ENCODE results near the gene HDAC4.

DNA sequence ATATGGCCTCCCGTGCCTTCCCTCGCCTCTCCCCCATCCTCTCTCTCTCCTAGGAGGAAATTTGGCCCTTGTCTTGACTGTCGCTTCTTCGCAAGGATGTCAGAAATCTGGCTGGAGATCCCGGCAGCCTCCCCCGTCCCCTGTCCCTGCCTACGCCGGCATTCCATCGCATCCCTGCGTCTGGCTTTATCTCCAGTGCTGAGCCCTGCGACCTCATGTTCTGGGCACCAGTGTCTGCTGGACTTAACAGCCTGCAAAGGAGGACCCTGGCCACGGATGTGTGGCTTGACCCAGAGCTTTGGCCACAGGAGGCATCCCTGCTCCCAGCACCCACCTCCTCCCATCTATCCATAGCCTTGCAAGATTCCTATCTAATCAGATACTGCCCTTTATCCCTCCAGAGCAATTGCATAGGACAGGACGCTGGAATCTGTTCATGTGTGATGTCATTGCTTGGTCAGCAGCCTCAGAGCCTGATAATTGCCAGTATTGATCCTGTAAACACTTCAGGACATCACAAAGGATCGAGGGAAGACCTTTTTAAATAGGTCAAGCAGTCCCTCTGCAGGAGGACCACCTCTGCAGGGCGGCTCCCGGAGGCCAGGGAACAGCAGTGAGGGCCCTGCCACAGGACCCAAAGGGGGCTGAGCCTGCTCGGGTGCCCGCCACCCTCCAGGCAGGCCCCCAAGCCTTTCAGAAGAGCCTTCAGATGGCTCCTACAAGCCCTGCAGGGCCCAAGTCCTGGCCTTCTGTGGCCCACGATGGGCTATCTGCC lies 384.7 kb downstream of the HDAC4 start:
- no peak for TF ChIP-seq POLR2A (IDR thresholded peaks at IDR 0.05)
- TF ChIP-seq, protein P1, sequence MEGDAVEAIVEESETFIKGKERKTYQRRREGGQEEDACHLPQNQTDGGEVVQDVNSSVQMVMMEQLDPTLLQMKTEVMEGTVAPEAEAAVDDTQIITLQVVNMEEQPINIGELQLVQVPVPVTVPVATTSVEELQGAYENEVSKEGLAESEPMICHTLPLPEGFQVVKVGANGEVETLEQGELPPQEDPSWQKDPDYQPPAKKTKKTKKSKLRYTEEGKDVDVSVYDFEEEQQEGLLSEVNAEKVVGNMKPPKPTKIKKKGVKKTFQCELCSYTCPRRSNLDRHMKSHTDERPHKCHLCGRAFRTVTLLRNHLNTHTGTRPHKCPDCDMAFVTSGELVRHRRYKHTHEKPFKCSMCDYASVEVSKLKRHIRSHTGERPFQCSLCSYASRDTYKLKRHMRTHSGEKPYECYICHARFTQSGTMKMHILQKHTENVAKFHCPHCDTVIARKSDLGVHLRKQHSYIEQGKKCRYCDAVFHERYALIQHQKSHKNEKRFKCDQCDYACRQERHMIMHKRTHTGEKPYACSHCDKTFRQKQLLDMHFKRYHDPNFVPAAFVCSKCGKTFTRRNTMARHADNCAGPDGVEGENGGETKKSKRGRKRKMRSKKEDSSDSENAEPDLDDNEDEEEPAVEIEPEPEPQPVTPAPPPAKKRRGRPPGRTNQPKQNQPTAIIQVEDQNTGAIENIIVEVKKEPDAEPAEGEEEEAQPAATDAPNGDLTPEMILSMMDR (IDR thresholded peaks at IDR 0.05) = no peak
